Measurements from ENCODE around the gene OARD1.

OARD1 gene

DNA sequence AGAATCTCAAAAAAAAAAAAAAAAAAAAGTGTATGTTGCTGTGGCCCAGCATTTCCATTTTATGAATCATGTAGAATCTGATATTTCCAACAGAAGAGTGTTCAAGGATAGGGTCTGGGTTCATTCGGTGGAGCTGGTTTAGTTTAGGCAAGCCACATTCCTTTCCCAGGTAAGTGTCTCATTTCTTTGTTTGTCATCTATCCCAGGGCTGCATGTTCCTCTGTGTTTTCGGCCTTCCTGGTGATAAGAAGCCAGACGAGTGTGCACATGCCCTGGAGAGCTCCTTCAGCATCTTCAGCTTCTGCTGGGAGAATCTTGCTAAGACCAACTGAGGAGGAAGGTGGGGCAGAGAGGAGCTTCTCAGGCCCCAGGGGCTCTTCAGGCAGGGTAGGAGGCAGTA, 38.9 kb upstream of the OARD1 start:
- Histone ChIP-seq H4K8ac (ENCODE audit: low read depth, low read length) (no peak overlapping the region), H3K9me3 (replicated peaks in 1 of 2; ENCODE audit: control insufficient read depth in 2 of 2, insufficient read depth in 1 of 2, low read depth in 1 of 2, low read length in 2 of 2) (no peaks in the 10 kb centered on the region), H3K79me1 (ENCODE audit: low read depth, low read length) (no peaks in the 10 kb centered on the region), H3K4me3 (ENCODE audit: low read length in 2 of 2) (no peak overlapping the region), H3K14ac (ENCODE audit: low read length) (no peak overlapping the region), H2AFZ (ENCODE audit: low read length) (no peak overlapping the region), H2BK5ac (ENCODE audit: low read length) (no peak overlapping the region), H3K9ac (ENCODE audit: low read depth, low read length, poor library complexity) (no peak overlapping the region), H2BK120ac (ENCODE audit: low read depth, low read length) (no peak overlapping the region), H3K36me3 (replicated peaks in 1 of 2; ENCODE audit: control insufficient read depth in 2 of 2, insufficient read depth in 2 of 2, low read length in 2 of 2) (no peaks in the 10 kb centered on the region), H2AK5ac (ENCODE audit: low read depth, low read length) (no peak overlapping the region), H2BK12ac (ENCODE audit: low read length) (no peak overlapping the region), H3K27ac (replicated peaks; ENCODE audit: low read length) (no peak overlapping the region), H4K91ac (ENCODE audit: low read depth, low read length, poor library complexity) (no peak overlapping the region), H3K4me1 (ENCODE audit: control insufficient read depth in 2 of 2, insufficient read depth in 1 of 2, low read depth in 1 of 2, low read length in 2 of 2) (no peaks in the 10 kb centered on the region), H2BK15ac (ENCODE audit: low read length) (no peak overlapping the region), H3K18ac (ENCODE audit: low read length) (no peak overlapping the region), H3K4me2 (ENCODE audit: insufficient read depth, low read length, poor library complexity, severe bottlenecking) (no peak overlapping the region), H3K4ac (ENCODE audit: low read length) (no peak overlapping the region), H3K23ac (ENCODE audit: low read depth, low read length, poor library complexity) (no peak overlapping the region), H3K27me3 (ENCODE audit: control insufficient read depth in 3 of 3, insufficient read depth in 3 of 3, low read depth in 1 of 3, low read length in 3 of 3) (no peaks in the 10 kb centered on the region)
- DNase-seq (ENCODE audit: low spot score), result no peak
- WGBS, 2 donors (ENCODE audit: extremely low coverage in 2 of 2, insufficient read length in 2 of 2, insufficient replicate concordance in 1 of 2), result no CpG with 5 or more reads among the region's 3 CpGs

DNA sequence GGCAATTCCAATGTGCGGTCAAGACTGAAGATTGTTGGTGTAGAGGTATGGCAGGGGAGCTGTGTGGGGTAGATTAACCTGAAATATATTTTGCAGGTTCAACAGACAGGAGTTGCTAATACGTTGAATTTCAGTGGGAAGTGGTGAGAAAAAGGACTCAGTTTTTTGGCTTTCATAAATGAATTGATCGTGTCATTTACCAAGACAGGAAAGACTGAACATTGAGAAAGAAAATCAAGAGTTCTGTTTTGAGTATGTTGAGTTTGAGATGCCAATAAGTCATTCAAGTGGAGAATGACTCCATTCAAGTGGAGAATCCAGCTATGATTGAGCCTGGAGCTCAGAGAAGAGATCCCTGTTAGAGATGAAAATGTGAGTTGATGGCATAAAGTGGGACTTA, 31.7 kb upstream of the OARD1 start:
- Histone ChIP-seq H4K91ac (ENCODE audit: low read depth, low read length, poor library complexity) (no peak overlapping the region), H2AFZ (ENCODE audit: low read length) (no peak overlapping the region), H2BK5ac (ENCODE audit: low read length) (no peak overlapping the region), H3K14ac (ENCODE audit: low read length) (no peak overlapping the region), H3K4me2 (ENCODE audit: insufficient read depth, low read length, poor library complexity, severe bottlenecking) (no peak overlapping the region), H3K27ac (replicated peaks; ENCODE audit: low read length) (no peak overlapping the region), H3K23ac (ENCODE audit: low read depth, low read length, poor library complexity) (no peak overlapping the region), H3K9me3 (replicated peaks in 1 of 2; ENCODE audit: control insufficient read depth in 2 of 2, insufficient read depth in 1 of 2, low read depth in 1 of 2, low read length in 2 of 2) (no peaks in the 10 kb centered on the region), H2AK5ac (ENCODE audit: low read depth, low read length) (no peak overlapping the region), H3K4me1 (ENCODE audit: control insufficient read depth in 2 of 2, insufficient read depth in 1 of 2, low read depth in 1 of 2, low read length in 2 of 2) (no peaks in the 10 kb centered on the region), H3K18ac (ENCODE audit: low read length) (no peak overlapping the region), H2BK12ac (ENCODE audit: low read length) (no peak overlapping the region), H3K9ac (ENCODE audit: low read depth, low read length, poor library complexity) (no peak overlapping the region), H3K4me3 (ENCODE audit: low read length in 2 of 2) (no peak overlapping the region), H2BK15ac (ENCODE audit: low read length) (no peak overlapping the region), H2BK120ac (ENCODE audit: low read depth, low read length) (no peak overlapping the region), H3K4ac (ENCODE audit: low read length) (no peak overlapping the region), H3K36me3 (replicated peaks in 1 of 2; ENCODE audit: control insufficient read depth in 2 of 2, insufficient read depth in 2 of 2, low read length in 2 of 2) (peaks cover 4 to 24% of the 10 kb centered on the region in 2 donors), H3K27me3 (ENCODE audit: control insufficient read depth in 3 of 3, insufficient read depth in 3 of 3, low read depth in 1 of 3, low read length in 3 of 3) (no peaks in the 10 kb centered on the region), H4K8ac (ENCODE audit: low read depth, low read length) (no peak overlapping the region), H3K79me1 (ENCODE audit: low read depth, low read length) (no peaks in the 10 kb centered on the region)
- no CpG with 5 or more reads among the region's 3 CpGs for WGBS, 2 donors (ENCODE audit: extremely low coverage in 2 of 2, insufficient read length in 2 of 2, insufficient replicate concordance in 1 of 2)
- no peak for DNase-seq (ENCODE audit: low spot score)

DNA sequence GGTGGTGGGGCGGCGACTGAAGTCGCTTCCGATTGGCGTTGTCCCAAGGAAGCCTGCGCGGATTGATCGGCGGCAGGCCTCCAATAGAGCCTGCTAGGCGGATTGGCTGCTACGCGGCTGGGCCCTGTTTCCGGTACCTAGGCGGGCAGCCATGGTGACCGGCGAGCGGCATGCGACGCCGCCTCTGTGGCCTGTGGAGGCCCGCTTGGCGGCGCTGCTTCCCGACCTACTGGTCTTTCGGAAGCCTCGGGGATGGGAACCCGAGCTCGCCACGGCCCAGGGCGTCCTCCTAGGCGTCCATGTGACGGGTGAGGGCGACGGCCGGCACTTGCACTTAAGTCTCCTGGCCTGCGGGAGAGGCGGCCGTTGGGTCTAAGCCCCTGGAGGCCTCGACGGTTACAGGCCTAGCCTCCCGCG, 28.7 kb upstream of the OARD1 start:
- H2BK12ac ChIP-seq (ENCODE audit: low read length), result no peak overlapping the region

DNA sequence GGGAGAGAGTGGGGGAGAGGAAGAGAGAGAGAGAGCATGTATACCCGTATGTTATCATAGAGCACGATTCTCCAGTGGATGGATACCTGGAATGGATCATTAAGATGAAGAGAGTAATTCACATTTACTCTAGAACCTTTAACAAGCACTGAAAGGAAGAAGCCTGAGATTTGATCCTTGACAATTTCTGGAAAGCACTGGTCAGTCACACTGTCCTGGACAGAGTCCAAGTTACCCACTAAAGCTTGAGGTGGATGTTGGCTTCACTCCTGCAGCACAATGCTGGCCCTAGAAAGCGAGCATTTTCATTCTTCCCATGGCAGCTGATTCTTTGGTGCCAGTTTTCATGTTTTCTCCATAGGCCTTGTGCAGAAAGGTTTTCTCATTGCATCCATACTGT, 26.2 kb upstream of the OARD1 start:
- Histone ChIP-seq H3K9me3 (replicated peaks in 1 of 2; ENCODE audit: control insufficient read depth in 2 of 2, insufficient read depth in 1 of 2, low read depth in 1 of 2, low read length in 2 of 2) (no peaks in the 10 kb centered on the region), H3K79me1 (ENCODE audit: low read depth, low read length) (no peaks in the 10 kb centered on the region), H2AK5ac (ENCODE audit: low read depth, low read length) (no peak overlapping the region), H3K14ac (ENCODE audit: low read length) (no peak overlapping the region), H3K36me3 (replicated peaks in 1 of 2; ENCODE audit: control insufficient read depth in 2 of 2, insufficient read depth in 2 of 2, low read length in 2 of 2) (peaks cover 36 to 79% of the 10 kb centered on the region in 2 donors), H3K27me3 (ENCODE audit: control insufficient read depth in 3 of 3, insufficient read depth in 3 of 3, low read depth in 1 of 3, low read length in 3 of 3) (no peaks in the 10 kb centered on the region), H2BK5ac (ENCODE audit: low read length) (no peak overlapping the region), H3K4me1 (ENCODE audit: control insufficient read depth in 2 of 2, insufficient read depth in 1 of 2, low read depth in 1 of 2, low read length in 2 of 2) (no peaks in the 10 kb centered on the region), H4K8ac (ENCODE audit: low read depth, low read length) (no peak overlapping the region), H3K4ac (ENCODE audit: low read length) (no peak overlapping the region), H2BK12ac (ENCODE audit: low read length) (no peak overlapping the region), H2BK15ac (ENCODE audit: low read length) (no peak overlapping the region), H3K23ac (ENCODE audit: low read depth, low read length, poor library complexity) (no peak overlapping the region), H3K9ac (ENCODE audit: low read depth, low read length, poor library complexity) (no peak overlapping the region), H2BK120ac (ENCODE audit: low read depth, low read length) (no peak overlapping the region), H4K91ac (ENCODE audit: low read depth, low read length, poor library complexity) (no peak overlapping the region), H3K4me3 (ENCODE audit: low read length in 2 of 2) (no peak overlapping the region), H2AFZ (ENCODE audit: low read length) (no peak overlapping the region), H3K18ac (ENCODE audit: low read length) (no peak overlapping the region), H3K4me2 (ENCODE audit: insufficient read depth, low read length, poor library complexity, severe bottlenecking) (no peak overlapping the region), H3K27ac (replicated peaks; ENCODE audit: low read length) (no peak overlapping the region)
- DNase-seq (ENCODE audit: low spot score), result no peak
- WGBS, 2 donors (ENCODE audit: extremely low coverage in 2 of 2, insufficient read length in 2 of 2, insufficient replicate concordance in 1 of 2), result no CpG with 5 or more reads among the region's 3 CpGs

More for the DNA sequence above, 28.7 kb upstream of the OARD1 start:
- Histone ChIP-seq H2BK15ac (ENCODE audit: low read length) (no peak overlapping the region), H3K14ac (ENCODE audit: low read length) (no peak overlapping the region), H4K8ac (ENCODE audit: low read depth, low read length) (no peak overlapping the region), H2AFZ (ENCODE audit: low read length) (no peak overlapping the region), H3K27ac (replicated peaks; ENCODE audit: low read length) (no peak overlapping the region), H2BK5ac (ENCODE audit: low read length) (no peak overlapping the region), H3K9me3 (replicated peaks in 1 of 2; ENCODE audit: control insufficient read depth in 2 of 2, insufficient read depth in 1 of 2, low read depth in 1 of 2, low read length in 2 of 2) (no peaks in the 10 kb centered on the region), H3K4me2 (ENCODE audit: insufficient read depth, low read length, poor library complexity, severe bottlenecking) (no peak overlapping the region), H3K79me1 (ENCODE audit: low read depth, low read length) (no peaks in the 10 kb centered on the region), H3K27me3 (ENCODE audit: control insufficient read depth in 3 of 3, insufficient read depth in 3 of 3, low read depth in 1 of 3, low read length in 3 of 3) (no peaks in the 10 kb centered on the region), H3K18ac (ENCODE audit: low read length) (no peak overlapping the region), H2AK5ac (ENCODE audit: low read depth, low read length) (no peak overlapping the region), H3K9ac (ENCODE audit: low read depth, low read length, poor library complexity) (no peak overlapping the region), H3K4me3 (ENCODE audit: low read length in 2 of 2) (no peak overlapping the region), H3K4ac (ENCODE audit: low read length) (no peak overlapping the region), H3K36me3 (replicated peaks in 1 of 2; ENCODE audit: control insufficient read depth in 2 of 2, insufficient read depth in 2 of 2, low read length in 2 of 2) (peaks cover 23 to 54% of the 10 kb centered on the region in 2 donors), H2BK120ac (ENCODE audit: low read depth, low read length) (no peak overlapping the region), H4K91ac (ENCODE audit: low read depth, low read length, poor library complexity) (no peak overlapping the region), H3K4me1 (ENCODE audit: control insufficient read depth in 2 of 2, insufficient read depth in 1 of 2, low read depth in 1 of 2, low read length in 2 of 2) (no peaks in the 10 kb centered on the region), H3K23ac (ENCODE audit: low read depth, low read length, poor library complexity) (no peak overlapping the region)
- no CpG with 5 or more reads among the region's 42 CpGs for whole genome bisulfite sequencing, 2 donors (ENCODE audit: extremely low coverage in 2 of 2, insufficient read length in 2 of 2, insufficient replicate concordance in 1 of 2)
- peak; percentile 17 for DNase-seq (ENCODE audit: low spot score)
